Measurements from ENCODE around the gene INSIG1. TPM values are rescaled to one million over a fixed set of nuclear protein-coding genes. Genes with fewer than 3 reads are reported as not detected.

INSIG1 gene
- total and polyA plus RNA-seq, 2 of the 4 experiments (the other 2 are of a cell fraction) = 19.0 to 26.0 TPM

DNA sequence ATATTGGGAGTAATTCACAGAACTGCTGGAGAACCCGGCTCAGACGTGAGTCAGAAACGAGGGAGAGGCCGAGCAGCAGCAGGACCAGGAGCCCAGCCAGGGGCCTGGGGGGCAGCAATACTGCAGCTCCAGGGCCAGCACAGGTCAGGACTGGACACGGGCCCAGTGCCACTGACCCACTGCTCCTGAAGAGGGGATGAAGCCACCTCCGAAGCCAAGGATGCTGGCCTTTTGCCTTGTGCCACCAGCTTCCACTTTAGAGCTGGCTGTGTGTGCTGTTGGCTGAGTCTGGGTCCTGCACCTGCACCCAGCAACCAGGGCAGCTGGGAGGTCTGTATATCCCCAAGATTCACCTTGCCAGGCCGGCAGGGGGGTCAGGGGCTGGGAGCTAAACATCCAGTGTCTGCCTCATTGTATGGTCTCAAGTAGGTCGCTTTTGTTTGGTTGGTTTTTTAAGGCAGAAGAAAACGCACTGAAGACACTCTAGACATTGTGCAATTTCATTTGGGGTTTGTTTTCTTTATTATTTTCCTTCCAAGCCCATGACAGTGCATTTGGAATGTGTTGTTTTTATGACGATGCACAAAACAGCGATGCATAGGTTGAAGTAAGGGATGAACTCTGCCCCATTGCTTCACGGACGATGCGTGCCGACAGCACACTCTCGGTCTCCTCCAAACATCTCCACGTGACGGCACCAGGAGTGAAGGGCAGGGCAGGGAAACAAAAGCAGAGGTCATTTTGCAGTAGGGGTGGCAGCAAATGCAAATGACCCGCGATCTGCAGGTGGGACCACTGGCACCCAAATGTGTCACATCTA is 27.7 kb upstream of the INSIG1 start:
- POLR2A ChIA-PET (ENCODE audit: unreplicated experiment) = no interaction called here

More for the DNA sequence above, 27.7 kb upstream of the INSIG1 start:
- H3K9me3 ChIP-seq (ENCODE audit: control insufficient read depth, insufficient read depth, low read length) = no peaks in the 10 kb centered on the region
- dilution Hi-C loops (cut with HindIII; ENCODE audit: low sequenced_read_pairs, unreplicated experiment) (no loop called here), in situ Hi-C loops (cut with MboI; ENCODE audit: low sequenced_read_pairs) (no loop called here), intact Hi-C loops (cut with micrococcal nuclease) (no loop called here)
- H2BK5ac ChIP-seq (ENCODE audit: low read depth, low read length, poor library complexity, severe bottlenecking) = peak overlapping the region; percentile 36
- 82% methylated on average over 4 of the region's 20 CpGs; no CpG with 5 or more reads in 1 of the 2 experiments for WGBS, 2 experiments (ENCODE audit: extremely low coverage in 2 of 2, insufficient read length in 1 of 2)
- peaks cover 5% of the 10 kb centered on the region; the same call in 1 of the 2 replicates for H3K27me3 ChIP-seq (ENCODE audit: control insufficient read depth, insufficient read depth, low read length)
- TF ChIP-seq CEBPB (IDR thresholded peaks at IDR 0.05; ENCODE audit: low read depth, low read length) = peak; percentile 81
- TF ChIP-seq NFE2L2 (IDR thresholded peaks at IDR 0.05; ENCODE audit: low read depth, low read length) = peak; percentile 53; the same call in 1 of the 2 replicates
- no peak for TF ChIP-seq MXI1 (IDR thresholded peaks at IDR 0.05; ENCODE audit: borderline replicate concordance, low read depth, low read length)
- TF ChIP-seq, protein P1, sequence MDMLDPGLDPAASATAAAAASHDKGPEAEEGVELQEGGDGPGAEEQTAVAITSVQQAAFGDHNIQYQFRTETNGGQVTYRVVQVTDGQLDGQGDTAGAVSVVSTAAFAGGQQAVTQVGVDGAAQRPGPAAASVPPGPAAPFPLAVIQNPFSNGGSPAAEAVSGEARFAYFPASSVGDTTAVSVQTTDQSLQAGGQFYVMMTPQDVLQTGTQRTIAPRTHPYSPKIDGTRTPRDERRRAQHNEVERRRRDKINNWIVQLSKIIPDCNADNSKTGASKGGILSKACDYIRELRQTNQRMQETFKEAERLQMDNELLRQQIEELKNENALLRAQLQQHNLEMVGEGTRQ (IDR thresholded peaks at IDR 0.05; ENCODE audit: low read depth, low read length) = peak; percentile 63; the same call in 1 of the 2 replicates
- peak; percentile 80; the same call in 1 of the 2 replicates for TF ChIP-seq BHLHE40 (IDR thresholded peaks at IDR 0.05; ENCODE audit: low read depth, low read length)
- no peak for TF ChIP-seq POLR2A (IDR thresholded peaks at IDR 0.05; ENCODE audit: low read depth, low read length)
- TF ChIP-seq, protein P2, sequence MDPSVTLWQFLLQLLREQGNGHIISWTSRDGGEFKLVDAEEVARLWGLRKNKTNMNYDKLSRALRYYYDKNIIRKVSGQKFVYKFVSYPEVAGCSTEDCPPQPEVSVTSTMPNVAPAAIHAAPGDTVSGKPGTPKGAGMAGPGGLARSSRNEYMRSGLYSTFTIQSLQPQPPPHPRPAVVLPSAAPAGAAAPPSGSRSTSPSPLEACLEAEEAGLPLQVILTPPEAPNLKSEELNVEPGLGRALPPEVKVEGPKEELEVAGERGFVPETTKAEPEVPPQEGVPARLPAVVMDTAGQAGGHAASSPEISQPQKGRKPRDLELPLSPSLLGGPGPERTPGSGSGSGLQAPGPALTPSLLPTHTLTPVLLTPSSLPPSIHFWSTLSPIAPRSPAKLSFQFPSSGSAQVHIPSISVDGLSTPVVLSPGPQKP (IDR thresholded peaks at IDR 0.05; ENCODE audit: borderline replicate concordance, low read depth, low read length) = no peak
- ATAC-seq (ENCODE audit: low read depth) = peak; percentile 40
- no peak overlapping the region for H4K8ac ChIP-seq (ENCODE audit: low read depth in 2 of 2, low read length in 2 of 2)
- peak overlapping the region; percentile 70 for H2AFZ ChIP-seq (replicated peaks; ENCODE audit: low read length, poor library complexity)
- CTCF ChIA-PET = no interaction called here
- H3K56ac ChIP-seq (ENCODE audit: extremely low read depth, insufficient read depth, low read length) = no peak overlapping the region
- no peak overlapping the region for H3K14ac ChIP-seq (replicated peaks; ENCODE audit: low read depth, low read length)
- H3K9me1 ChIP-seq (ENCODE audit: insufficient read depth, low read length) = no peaks in the 10 kb centered on the region
- no peaks in the 10 kb centered on the region for H3K79me1 ChIP-seq (ENCODE audit: low read depth in 1 of 2, low read length in 2 of 2)
- no TSS peak for BruUV-seq (replicated peaks)
- H3K23ac ChIP-seq (ENCODE audit: low read depth, low read length) = no peak overlapping the region
- H3K4me3 ChIP-seq (ENCODE audit: insufficient read depth, low read depth, low read length) = no peak overlapping the region
- no peak overlapping the region for H3K27ac ChIP-seq (ENCODE audit: insufficient read depth, low read length)
- H3K4me1 ChIP-seq (ENCODE audit: control insufficient read depth, insufficient read depth, low read length) = no peaks in the 10 kb centered on the region; the same call in 1 of the 2 replicates
- no peak overlapping the region for H3K18ac ChIP-seq (ENCODE audit: low read depth, low read length)
- no peaks in the 10 kb centered on the region for H3K36me3 ChIP-seq (ENCODE audit: control insufficient read depth, insufficient read depth, low read length)
- no peak overlapping the region for H4K5ac ChIP-seq (ENCODE audit: low read depth, low read length)
- H2BK15ac ChIP-seq (ENCODE audit: low read depth, low read length) = no peak overlapping the region
- H2BK20ac ChIP-seq (ENCODE audit: low read depth, low read length) = no peak overlapping the region
- peak overlapping the region; percentile 30 for H2AK9ac ChIP-seq (replicated peaks; ENCODE audit: low read depth, low read length, poor library complexity)
- H4K20me1 ChIP-seq (ENCODE audit: insufficient read depth, low read length) = no peaks in the 10 kb centered on the region
- H3K4ac ChIP-seq (ENCODE audit: low read depth, low read length) = no peak overlapping the region
- no peak overlapping the region for H2BK120ac ChIP-seq (ENCODE audit: low read depth, low read length)
- no peak overlapping the region for H2AK5ac ChIP-seq (ENCODE audit: low read depth, low read length)
- peak; percentile 43 for DNase-seq
- H3K9ac ChIP-seq (ENCODE audit: low read depth, low read length) = no peak overlapping the region
- H3K4me2 ChIP-seq (ENCODE audit: low read depth, low read length) = no peak overlapping the region
- no peak overlapping the region for H4K91ac ChIP-seq (ENCODE audit: insufficient read depth, low read depth, low read length)

Data from IMR-90 (cell line).